ENCODE results near the gene VEGFB.

DNA sequence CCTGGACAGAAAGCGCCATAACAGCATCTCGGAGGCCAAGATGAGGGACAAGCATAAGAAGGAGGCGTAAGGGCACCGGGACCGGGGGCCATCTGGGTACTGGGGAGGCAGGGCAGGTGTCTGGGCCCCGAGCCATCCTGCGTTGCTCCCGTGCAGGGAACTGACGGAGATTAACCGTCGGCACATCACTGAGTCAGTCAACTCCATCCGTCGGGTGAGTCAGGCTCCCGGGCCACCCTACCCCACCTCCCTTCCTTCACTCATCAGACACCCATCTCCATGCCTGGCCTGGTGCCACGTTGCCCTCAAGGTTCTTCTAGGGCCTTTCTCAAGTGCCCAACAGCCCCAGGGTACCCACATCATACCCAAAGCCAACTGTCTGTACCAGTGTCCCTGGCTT is 32.0 kb downstream of the VEGFB start:
- TF ChIP-seq SIN3A (IDR thresholded peaks at IDR 0.05; ENCODE audit: borderline replicate concordance, insufficient read depth, low read length) (no peak), TAF1 (IDR thresholded peaks at IDR 0.05; ENCODE audit: borderline replicate concordance, insufficient read depth, low read length) (no peak), POLR2AphosphoS5 (IDR thresholded peaks at IDR 0.05; ENCODE audit: low read depth, low read length) (no peak)
- TF ChIP-seq, protein P1, sequence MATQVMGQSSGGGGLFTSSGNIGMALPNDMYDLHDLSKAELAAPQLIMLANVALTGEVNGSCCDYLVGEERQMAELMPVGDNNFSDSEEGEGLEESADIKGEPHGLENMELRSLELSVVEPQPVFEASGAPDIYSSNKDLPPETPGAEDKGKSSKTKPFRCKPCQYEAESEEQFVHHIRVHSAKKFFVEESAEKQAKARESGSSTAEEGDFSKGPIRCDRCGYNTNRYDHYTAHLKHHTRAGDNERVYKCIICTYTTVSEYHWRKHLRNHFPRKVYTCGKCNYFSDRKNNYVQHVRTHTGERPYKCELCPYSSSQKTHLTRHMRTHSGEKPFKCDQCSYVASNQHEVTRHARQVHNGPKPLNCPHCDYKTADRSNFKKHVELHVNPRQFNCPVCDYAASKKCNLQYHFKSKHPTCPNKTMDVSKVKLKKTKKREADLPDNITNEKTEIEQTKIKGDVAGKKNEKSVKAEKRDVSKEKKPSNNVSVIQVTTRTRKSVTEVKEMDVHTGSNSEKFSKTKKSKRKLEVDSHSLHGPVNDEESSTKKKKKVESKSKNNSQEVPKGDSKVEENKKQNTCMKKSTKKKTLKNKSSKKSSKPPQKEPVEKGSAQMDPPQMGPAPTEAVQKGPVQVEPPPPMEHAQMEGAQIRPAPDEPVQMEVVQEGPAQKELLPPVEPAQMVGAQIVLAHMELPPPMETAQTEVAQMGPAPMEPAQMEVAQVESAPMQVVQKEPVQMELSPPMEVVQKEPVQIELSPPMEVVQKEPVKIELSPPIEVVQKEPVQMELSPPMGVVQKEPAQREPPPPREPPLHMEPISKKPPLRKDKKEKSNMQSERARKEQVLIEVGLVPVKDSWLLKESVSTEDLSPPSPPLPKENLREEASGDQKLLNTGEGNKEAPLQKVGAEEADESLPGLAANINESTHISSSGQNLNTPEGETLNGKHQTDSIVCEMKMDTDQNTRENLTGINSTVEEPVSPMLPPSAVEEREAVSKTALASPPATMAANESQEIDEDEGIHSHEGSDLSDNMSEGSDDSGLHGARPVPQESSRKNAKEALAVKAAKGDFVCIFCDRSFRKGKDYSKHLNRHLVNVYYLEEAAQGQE (IDR thresholded peaks at IDR 0.05; ENCODE audit: insufficient read depth in 1 of 2, low read depth in 2 of 2, low read length in 2 of 2) = no peak

All from PFSK-1 (cell line).